Prostate gland (tissue), 2 donors: ENCODE measurements around the gene MTOR.

Experiments used
- CTCF ChIP-seq, 4 experiments: fragments of 200-600 bp in 2 of 4; fragments of 450-650 bp in 2 of 4; sonication (generic) in 2 of 4; IDR thresholded peaks; 1 replicate in 3 of 4; 2 replicates in 1 of 4; pipeline ENCODE4 v1.5.1; 2016 to 2019; ENCODE audit warnings: antibody characterized with exemption in 4 of 4, mild to moderate bottlenecking in 2 of 4, moderate library complexity in 2 of 4
- POLR2A ChIP-seq: fragments of 450-650 bp; IDR thresholded peaks from one replicate; pipeline ENCODE4 v1.6.1; 2016; ENCODE audit warnings: antibody characterized with exemption, mild to moderate bottlenecking

- TF ChIP-seq CTCF (IDR thresholded peaks at IDR 0.05) (no peak), POLR2A (no peak)
Observed at GRCh38 chr1:11188381-11188780, 74.0 kb downstream of the MTOR start.
